ENCODE data around the gene FYB2.

FYB2 gene

GRCh38 chr1:56709269-56709880, 109.8 kb downstream of the FYB2 start:
- DNase-seq: no peak

GRCh38 chr1:56707379-56707778, 111.8 kb downstream of the FYB2 start:
- no peak for DNase-seq

GRCh38 chr1:56703747-56704146, 115.5 kb downstream of the FYB2 start:
- DNase-seq: no peak

GRCh38 chr1:56696663-56697062, 122.5 kb downstream of the FYB2 start:
- no peak for DNase-seq

GRCh38 chr1:56688522-56689026, 130.6 kb downstream of the FYB2 start:
- no peak for DNase-seq

GRCh38 chr1:56686169-56686568, 133.0 kb downstream of the FYB2 start:
- no peak for DNase-seq

- no peak for DNase-seq
Observed at GRCh38 chr1:56683569-56683968, 135.6 kb downstream of the FYB2 start.

GRCh38 chr1:56676571-56677035, 142.6 kb downstream of the FYB2 start:
- no peak for DNase-seq

GRCh38 chr1:56675763-56676162, 143.4 kb downstream of the FYB2 start:
- no peak for DNase-seq

GRCh38 chr1:56672579-56672978, 146.6 kb downstream of the FYB2 start:
- DNase-seq: no peak

- DNase-seq: no peak
Observed at GRCh38 chr1:56671542-56671941, 147.7 kb downstream of the FYB2 start.

- DNase-seq: no peak
Observed at GRCh38 chr1:56671085-56671484, 148.1 kb downstream of the FYB2 start.

GRCh38 chr1:56670350-56670749, 148.9 kb downstream of the FYB2 start:
- DNase-seq: no peak

Data from activated CD4-positive, alpha-beta T cell treated with anti-CD3 and anti-CD28 coated beads for 48 hours (primary cell).